ENCODE results near the gene CTSZ. TPM values are rescaled to one million over a fixed set of nuclear protein-coding genes. Genes with fewer than 3 reads are reported as not detected.

The CTSZ gene
- total RNA-seq, 1 donor, result 223 TPM

DNA sequence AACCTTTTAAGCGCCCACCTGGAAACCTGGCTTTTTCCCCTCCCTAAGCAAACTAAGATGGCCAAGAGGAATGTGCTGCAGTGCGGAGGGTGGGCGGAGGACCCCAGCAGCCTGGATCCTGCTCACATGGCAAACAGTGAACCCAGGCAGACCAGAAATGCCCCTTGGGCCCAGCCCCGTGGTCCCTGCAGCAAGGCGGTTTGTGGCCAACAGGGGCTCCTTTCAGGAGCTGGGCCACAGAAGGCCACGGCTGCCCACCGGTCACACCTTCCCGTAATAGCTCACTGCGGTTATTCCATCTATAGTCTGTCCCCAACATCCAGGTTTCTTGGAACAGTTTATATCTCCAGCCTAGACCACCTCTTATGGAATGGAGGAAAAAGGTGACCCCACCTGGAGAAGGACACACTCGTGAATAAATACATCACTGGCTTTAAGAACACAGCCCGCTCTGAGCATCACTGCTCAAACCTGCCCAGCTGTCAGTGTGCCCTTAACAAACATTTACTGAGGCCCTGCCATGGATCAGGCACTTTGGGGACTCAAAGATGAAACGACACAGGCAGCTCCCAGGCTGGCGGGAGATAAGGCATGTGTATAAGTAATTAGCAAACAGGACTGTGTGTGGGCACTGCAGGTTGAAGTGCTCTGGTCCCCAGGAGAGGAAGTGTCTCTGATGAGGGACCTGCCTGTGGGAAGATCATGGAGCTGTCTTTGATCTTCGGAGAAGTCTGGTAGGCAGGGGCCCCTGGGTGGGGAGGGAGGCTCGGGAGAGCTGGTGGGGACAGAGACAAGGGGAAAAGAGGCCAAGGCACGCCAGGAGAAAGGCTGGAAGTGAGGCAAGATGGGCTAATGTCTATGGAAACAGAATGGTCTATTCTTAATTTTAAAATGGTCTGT is 9.0 kb upstream of the CTSZ start:
- no peaks in the 10 kb centered on the region for H3K36me3 ChIP-seq (ENCODE audit: insufficient read depth, low read length)
- H3K27ac ChIP-seq (ENCODE audit: low read depth, low read length), result no peak overlapping the region
- no peaks in the 10 kb centered on the region for H3K79me2 ChIP-seq (ENCODE audit: insufficient read depth, low read length)
- TF ChIP-seq, protein P1, sequence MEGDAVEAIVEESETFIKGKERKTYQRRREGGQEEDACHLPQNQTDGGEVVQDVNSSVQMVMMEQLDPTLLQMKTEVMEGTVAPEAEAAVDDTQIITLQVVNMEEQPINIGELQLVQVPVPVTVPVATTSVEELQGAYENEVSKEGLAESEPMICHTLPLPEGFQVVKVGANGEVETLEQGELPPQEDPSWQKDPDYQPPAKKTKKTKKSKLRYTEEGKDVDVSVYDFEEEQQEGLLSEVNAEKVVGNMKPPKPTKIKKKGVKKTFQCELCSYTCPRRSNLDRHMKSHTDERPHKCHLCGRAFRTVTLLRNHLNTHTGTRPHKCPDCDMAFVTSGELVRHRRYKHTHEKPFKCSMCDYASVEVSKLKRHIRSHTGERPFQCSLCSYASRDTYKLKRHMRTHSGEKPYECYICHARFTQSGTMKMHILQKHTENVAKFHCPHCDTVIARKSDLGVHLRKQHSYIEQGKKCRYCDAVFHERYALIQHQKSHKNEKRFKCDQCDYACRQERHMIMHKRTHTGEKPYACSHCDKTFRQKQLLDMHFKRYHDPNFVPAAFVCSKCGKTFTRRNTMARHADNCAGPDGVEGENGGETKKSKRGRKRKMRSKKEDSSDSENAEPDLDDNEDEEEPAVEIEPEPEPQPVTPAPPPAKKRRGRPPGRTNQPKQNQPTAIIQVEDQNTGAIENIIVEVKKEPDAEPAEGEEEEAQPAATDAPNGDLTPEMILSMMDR (IDR thresholded peaks at IDR 0.05; ENCODE audit: extremely low read depth, low read depth, low read length), result no peak
- peaks cover 24% of the 10 kb centered on the region for H3K4me1 ChIP-seq (ENCODE audit: insufficient read depth, low read length)
- DNase-seq (ENCODE audit: insufficient read length, low spot score, missing footprints), result no peak
- no peak overlapping the region for H3K4me2 ChIP-seq (ENCODE audit: insufficient read depth, low read length)
- H3K4me3 ChIP-seq (ENCODE audit: insufficient read depth, low read length), result no peak overlapping the region
- H3K27me3 ChIP-seq (ENCODE audit: insufficient read depth, low read length), result no peaks in the 10 kb centered on the region
- H2AFZ ChIP-seq (ENCODE audit: low read length), result no peak overlapping the region
- H3K9me3 ChIP-seq (ENCODE audit: low read depth, low read length), result no peaks in the 10 kb centered on the region
- H4K20me1 ChIP-seq (ENCODE audit: insufficient read depth, low read length), result no peaks in the 10 kb centered on the region

GRCh38 chr20:59015411-59015810 is 8.4 kb upstream of the CTSZ start:
- Histone ChIP-seq H3K36me3 (ENCODE audit: insufficient read depth, low read length) (no peaks in the 10 kb centered on the region), H3K4me3 (ENCODE audit: insufficient read depth, low read length) (no peak overlapping the region), H2AFZ (ENCODE audit: low read length) (no peak overlapping the region), H3K27ac (ENCODE audit: low read depth, low read length) (no peak overlapping the region), H3K9me3 (ENCODE audit: low read depth, low read length) (no peaks in the 10 kb centered on the region), H3K79me2 (ENCODE audit: insufficient read depth, low read length) (no peaks in the 10 kb centered on the region), H3K27me3 (ENCODE audit: insufficient read depth, low read length) (no peaks in the 10 kb centered on the region), H4K20me1 (ENCODE audit: insufficient read depth, low read length) (no peaks in the 10 kb centered on the region), H3K4me2 (ENCODE audit: insufficient read depth, low read length) (no peak overlapping the region), H3K4me1 (ENCODE audit: insufficient read depth, low read length) (peaks cover 27% of the 10 kb centered on the region)
- DNase-seq (ENCODE audit: insufficient read length, low spot score, missing footprints), result no peak
- TF ChIP-seq, protein P1 (IDR thresholded peaks at IDR 0.05; ENCODE audit: extremely low read depth, low read depth, low read length), result no peak

DNA sequence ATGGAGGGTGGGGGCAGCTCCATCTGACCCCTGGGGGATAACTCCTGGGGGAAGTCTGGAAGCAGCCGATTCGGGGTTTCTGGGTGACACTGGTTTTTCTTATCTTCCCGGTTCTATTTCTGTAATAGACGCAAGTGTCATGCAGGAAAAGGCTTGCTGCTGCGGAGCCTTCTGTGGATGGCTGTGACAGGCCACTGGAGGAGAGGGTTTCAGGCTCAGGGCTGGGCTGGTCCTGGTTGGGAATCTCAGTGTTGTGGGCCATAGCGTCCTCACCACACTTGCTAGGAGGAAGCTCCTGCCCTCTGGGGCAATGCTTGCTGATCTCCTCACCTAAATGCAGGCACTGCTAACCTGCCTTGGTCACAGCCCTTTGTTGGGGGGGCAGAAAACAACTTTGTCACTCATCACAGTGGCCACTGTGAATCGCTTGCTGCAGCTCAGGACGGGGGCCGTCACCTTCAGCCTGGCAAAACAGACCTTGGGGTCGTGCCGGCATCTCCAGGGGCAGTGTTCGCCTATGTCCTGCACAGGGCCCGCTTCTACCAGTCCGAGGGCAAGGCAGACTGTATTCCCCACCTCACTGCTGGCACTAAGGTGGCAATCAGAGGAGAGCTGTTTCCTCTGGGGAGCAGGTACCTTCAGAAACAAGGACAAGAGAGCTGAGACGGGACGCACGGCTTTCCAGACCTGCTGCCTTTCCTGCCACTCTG is 7.8 kb upstream of the CTSZ start:
- no peaks in the 10 kb centered on the region for H3K9me3 ChIP-seq (ENCODE audit: low read depth, low read length)
- TF ChIP-seq, protein P1 (IDR thresholded peaks at IDR 0.05; ENCODE audit: extremely low read depth, low read depth, low read length), result no peak
- peak; percentile 25 for DNase-seq (ENCODE audit: insufficient read length, low spot score, missing footprints)
- no peaks in the 10 kb centered on the region for H3K79me2 ChIP-seq (ENCODE audit: insufficient read depth, low read length)
- H2AFZ ChIP-seq (ENCODE audit: low read length), result no peak overlapping the region
- H3K4me2 ChIP-seq (ENCODE audit: insufficient read depth, low read length), result peak overlapping the region; percentile 53
- peak overlapping the region; percentile 58 for H3K27ac ChIP-seq (ENCODE audit: low read depth, low read length)
- H4K20me1 ChIP-seq (ENCODE audit: insufficient read depth, low read length), result no peaks in the 10 kb centered on the region
- H3K36me3 ChIP-seq (ENCODE audit: insufficient read depth, low read length), result no peaks in the 10 kb centered on the region
- no peak overlapping the region for H3K4me3 ChIP-seq (ENCODE audit: insufficient read depth, low read length)
- peaks cover 29% of the 10 kb centered on the region for H3K4me1 ChIP-seq (ENCODE audit: insufficient read depth, low read length)
- no peaks in the 10 kb centered on the region for H3K27me3 ChIP-seq (ENCODE audit: insufficient read depth, low read length)

All from osteoblast (primary cell).